Activated CD4-positive, alpha-beta T cell treated with anti-CD3 and anti-CD28 coated beads, Interleukin-2, amount 50 U/mL, for 16 hours (primary cell): ENCODE measurements around the gene ETV1.
"Not testable (repeated sequence)": the region's sequence is repeated elsewhere in the genome, so short reads cannot be mapped to it uniquely, and the experiment has no call there.

Experiments
- DNase-seq: peaks from one replicate; pipeline ENCODE4 v3.0.0-alpha.2; 2020

Gene ETV1

DNA sequence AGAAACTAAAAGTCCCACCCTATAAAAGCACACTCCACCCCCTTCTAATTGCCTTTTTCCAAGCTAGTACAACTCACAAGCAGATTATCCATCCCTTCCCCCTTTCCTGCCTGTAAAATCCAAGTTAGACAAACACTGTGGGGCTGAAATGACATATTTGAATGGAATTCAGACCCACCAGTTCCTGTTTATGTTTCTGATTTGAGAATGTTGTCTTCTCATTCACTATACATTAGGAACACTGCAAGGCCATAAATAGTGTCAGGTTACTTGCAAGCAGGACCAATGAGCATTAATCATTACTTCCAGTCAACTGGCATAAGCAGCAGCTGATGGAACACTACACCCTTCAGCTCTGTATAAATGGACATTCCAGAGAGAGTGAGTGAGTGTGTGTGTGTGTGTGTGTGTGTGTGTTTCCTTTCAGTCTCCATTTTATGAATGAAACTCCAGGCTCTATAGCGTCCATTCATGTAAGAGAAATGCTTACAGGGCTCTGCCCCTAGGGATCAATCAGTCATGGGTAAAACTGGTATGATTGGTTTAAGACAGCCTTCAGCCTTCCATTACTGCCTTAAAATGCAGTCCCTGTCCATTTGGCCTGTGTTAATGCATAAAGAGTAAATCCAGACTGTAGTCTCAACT, 69.3 kb downstream of the ETV1 start:
- DNase-seq = no peak

DNA sequence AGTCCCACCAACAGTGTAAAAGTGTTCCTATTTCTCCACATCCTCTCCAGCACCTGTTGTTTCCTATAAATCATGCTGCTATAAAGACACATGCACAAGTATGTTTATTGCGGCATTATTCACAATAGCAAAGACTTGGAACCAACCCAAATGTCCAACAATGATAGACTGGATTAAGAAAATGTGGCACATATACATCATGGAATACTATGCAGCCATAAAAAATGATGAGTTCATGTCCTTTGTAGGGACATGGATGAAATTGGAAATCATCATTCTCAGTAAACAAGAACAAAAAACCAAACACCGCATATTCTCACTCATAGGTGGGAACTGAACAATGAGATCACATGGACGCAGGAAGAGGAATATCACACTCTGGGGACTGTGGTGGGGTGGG, 71.1 kb downstream of the ETV1 start:
- DNase-seq = not testable (repeated sequence)

DNA sequence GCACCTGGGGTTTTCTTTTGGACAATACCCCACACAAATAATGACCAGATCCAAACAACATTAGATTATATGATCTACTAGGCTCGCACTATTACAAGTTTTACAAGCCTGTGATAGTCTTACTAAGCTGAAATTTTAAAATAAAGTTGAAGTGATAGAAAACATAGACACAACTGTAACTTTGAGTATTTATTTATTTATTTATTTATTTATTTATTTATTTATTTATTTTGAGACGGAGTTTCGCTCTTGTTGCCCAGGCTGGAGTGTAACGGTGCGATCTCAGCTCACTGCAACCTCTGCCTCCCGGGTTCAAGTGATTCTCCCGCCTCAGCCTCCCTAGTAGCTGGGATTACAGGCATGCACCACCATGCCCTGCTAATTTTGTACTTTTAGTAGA, 72.4 kb downstream of the ETV1 start:
- not testable (repeated sequence) for DNase-seq

DNA sequence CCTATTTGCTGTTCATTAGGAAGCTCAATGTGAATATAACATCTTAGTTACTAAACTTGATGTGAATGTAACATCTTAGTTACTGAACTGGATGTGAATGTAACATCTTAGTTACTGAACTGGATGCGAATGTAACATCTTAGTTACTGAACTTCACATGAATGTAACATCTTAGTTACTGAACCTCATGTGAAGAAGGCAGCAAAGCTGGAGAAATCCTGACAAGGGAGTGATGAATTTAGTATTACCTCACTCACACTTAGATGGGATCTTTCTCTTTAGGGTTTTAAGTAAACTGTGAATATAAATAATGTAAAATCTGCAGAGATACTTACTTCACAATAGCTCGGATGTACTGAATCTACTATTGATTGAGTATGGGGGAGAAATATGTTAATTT, 73.6 kb downstream of the ETV1 start:
- DNase-seq = no peak

DNA sequence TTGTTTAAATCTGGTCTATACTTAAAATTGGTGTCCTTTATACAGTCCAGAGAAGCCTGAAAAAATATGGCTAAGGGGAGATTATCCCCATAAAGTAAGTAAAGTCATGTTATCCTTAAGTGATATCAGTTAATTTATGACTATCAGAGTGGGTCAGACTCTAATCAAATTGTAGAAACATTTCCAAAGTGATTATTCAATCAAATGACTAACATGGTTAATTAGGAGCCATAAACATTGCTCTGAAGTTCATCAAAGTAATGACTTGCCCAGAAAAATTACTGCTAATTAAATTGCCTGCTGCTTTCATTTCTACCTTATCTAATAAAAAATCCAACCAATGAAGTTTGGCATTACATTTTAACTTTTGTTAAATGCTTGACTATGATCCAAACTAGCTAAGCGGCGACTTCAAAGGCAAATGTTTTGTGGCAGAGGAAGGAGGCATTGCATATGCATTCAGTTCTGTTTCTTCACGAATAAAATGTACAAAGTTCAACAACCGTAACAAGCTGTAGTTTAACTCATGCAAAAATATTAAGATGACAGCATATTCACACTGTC, 76.7 kb downstream of the ETV1 start:
- no peak for DNase-seq

DNA sequence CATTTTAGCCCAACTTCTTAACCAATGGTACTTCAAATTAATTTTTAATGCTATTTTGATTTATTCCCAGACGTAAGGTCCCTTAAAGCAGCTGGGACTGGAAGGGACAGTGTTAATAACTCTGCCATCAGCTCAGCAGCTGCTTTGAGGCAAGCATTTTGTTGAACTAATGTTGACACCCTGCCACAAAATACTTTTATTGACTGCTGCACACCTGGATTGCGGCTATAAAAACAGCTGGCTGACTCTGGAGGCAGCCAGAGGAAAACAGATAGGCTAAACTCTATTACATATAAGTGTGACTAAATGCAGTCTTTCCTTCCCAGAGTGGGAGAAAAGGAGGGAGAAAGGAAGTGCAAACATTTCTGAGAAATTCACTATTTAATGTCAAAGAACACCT, 77.6 kb downstream of the ETV1 start:
- DNase-seq = no peak

DNA sequence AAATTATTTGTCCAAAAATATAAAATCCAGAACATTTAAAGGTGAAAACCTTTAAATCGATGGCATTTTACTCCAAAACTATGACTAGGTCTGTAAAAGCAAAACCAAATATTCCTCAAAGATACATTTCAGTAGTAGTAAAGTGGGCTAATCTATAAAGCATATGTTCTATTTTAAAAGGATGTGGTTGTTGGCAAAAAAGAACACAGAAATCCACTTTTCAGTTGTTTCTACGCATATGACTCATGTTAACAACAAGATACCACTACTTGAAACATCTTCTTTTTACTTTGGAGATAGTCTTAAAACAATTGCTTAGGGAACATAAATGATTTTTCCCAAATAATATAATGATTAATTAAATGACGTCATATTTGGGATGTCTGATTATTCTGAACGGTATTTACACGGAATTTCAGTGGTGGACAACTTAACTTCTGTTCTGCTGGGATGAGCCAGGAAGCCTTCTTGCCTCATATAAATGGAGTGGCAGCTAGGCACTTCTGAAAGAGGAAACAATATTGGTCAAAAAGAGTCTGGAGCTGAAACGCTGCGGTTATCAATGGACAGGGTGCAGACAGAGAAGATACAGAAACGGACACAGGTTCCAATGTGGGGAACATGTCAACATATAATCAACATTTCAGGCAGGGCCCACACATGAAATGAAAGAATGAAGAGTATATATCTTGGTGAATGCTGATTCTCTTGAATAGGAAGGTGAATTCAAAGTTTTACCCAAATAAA, 78.5 kb downstream of the ETV1 start:
- peak; percentile 60 for DNase-seq

DNA sequence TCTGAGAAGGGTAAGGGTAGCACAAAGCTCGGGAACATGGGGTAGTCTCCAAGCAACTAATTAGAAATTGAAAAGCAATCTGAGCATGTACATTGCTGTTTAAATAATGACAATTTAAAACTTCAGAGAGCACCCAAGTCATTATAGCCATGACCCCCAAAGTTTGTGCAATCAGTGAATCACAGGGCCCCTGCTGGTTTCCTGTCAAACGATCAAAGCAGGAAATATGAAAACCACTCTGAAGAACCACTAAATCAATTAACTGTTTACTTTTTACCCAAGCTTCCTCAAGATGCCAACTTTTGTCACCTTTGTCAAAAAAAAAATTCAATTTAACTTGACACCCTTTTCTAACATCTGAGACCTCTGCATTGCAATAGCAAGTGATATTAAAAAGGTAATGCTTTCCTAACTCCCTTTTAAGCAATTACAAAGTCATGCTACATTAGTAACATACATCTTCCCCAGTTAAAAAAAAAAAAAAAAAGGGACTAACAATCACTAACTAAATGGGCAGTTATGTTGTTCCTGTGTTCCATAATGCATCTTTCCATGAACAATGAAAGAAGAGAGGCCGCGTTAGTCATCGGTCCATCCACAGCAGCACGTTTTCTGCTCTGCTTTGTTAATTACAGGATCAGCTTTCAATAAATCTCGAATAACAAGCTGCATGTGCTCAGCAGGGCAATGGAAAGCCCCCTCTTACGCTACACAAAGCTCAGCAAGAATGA, 80.6 kb downstream of the ETV1 start:
- DNase-seq = peak; percentile 65

DNA sequence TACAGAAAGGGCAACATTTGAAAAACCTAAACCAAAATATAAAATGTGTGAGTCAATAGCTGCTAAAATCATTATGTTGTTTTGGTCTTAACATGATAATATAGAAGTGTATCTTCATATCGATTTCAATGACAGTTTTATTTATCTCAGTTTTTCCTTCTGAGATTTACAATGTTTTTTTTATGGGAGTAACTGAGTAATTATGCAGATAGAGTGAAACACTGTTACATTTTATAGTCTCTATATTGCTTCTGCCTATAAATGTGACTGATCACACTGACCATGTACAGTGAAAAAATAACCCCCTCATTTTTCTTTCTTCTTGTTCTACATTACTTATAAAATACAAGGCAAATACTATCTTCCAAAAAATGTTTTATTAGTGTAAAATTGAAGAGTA, 81.6 kb downstream of the ETV1 start:
- DNase-seq = no peak

DNA sequence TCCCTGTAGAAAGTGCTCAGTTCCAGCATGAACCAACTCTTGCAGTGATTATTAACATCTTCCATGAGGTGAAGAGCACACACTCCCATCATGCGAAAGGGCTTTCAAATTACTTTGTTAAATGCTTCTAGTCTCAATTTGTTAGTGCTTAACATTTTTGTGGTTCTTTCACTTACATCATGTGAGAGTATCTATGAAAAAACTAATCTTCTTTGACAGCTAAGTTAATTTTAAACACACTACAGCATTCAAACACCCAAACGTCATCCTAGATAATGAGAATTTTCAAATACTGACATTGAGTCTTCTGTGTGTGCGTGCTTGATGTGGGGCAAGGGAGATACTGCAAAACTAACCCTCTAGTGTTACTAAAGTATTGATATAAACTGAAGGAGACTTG, 84.8 kb downstream of the ETV1 start:
- DNase-seq = no peak

DNA sequence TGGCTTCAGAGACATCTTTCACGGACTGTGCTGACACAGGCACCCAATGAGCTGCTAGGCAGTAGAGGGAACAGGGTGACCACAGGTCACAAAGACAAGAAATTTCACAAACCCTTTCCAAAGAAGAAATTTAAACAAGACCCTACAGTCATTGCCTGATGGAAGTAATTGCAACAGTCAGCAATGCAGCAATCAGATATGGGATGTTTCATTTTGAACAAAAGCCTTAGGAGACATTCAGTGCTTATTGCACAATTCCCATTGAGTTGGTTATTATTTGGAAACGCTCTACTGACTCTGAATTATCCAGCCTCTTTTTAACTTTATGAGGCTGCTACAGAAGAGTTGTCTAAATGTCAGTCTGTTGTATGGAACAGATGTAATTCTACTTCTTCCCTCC, 85.5 kb downstream of the ETV1 start:
- no peak for DNase-seq

DNA sequence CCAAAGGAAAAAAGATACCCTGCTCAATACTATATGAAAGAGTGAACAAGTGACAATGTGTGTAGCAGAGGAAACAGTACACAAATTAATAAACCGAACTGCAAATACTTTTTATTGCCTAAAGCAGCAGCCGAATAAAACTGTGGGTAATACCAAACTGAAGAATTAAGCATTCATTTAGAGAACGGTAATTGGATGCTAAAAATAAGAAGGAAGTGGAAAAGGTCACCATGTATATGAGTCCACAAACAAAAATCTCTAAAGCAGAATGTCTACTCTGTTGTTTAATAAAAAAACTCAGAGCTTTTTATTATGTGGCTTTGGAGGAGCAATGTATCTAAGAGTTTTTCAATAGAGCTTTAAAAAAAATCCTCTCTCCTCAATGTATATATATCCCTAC, 87.9 kb downstream of the ETV1 start:
- DNase-seq = no peak

DNA sequence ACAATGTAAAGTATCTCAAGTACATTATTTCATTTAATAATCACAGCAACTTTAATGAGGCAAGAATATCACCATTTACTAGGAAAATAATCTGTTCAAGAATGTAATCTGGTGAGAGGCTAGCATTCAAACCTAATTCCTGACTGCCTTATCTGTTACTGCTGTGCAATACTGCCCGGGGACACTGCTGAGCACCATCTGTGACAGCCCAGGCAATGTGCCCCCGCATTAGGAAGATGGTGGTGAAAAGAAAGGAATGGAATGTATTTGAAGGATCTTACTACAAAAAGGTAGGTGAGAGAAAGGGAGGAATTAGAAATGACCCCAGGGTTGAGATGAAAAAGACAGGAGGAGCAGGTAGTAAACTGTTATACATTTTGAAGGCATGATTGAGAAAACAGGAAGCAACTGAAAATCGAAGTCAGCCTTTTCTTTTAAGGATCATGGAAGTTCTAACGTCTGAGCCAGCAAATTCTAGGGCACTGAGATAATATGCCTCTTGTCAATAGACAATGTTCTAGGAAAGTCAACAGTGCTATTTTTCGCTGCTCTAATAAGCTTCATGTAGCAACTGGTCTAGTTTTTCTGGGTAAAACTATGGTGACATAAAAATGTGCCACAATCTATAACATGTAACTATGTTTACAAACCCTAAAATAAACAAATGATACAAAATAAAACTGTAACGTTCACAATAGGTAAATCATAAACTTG, 90.4 kb downstream of the ETV1 start:
- DNase-seq = no peak

DNA sequence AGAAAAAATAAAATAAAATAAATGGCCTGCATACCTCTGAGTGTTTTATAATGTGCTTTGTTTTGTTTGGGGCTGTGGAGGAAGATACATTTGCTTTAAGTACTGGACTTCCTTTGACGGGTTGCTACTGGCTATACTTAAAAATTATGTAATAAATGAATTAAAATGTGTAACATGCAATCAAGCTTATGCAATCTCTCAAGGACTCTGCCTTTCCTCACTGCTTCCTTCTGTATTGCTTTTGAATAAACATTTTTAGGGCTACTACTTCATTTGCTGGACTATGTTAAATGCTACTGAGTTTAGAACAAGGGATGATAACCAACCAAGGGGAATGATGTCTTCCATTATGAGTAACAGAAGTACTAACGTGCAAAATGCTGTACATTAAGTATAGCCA, 91.6 kb downstream of the ETV1 start:
- no peak for DNase-seq

DNA sequence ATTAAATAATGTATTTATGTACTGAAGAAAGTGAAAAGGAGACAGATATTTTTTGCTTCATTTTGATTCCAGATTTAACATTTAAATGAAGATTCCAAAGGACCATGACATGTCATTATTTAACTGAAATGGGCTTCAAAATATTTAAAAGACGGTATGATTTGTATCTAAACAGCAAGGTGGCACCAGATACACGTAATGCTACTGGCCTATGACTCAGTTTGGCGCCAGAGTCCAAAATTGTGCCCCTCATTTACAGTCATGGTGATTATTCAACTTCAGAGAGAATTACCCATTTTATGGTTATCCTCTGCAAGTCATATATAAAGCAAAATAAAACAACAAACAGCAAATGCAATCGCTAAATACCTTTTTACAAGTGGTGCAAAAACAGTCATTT, 94.5 kb downstream of the ETV1 start:
- no peak for DNase-seq

DNA sequence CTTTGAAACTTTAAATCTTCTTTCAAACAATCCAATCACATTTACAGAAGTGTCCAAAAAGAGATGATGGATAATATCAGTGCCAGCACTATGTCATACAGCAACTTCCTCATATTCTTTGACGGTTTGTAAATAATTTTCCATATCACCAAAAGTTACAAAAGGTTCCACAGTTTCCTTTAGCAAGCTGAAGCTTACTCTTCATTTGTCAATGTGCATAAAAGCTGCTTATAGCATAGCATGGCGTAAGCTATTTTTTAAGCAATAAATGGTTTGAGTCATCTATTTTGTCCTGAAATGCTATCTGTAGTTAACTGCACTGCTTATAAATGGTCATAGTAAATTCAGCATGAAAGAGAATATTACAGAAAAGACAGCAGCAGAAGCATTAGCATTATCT, 95.1 kb downstream of the ETV1 start:
- DNase-seq = no peak

DNA sequence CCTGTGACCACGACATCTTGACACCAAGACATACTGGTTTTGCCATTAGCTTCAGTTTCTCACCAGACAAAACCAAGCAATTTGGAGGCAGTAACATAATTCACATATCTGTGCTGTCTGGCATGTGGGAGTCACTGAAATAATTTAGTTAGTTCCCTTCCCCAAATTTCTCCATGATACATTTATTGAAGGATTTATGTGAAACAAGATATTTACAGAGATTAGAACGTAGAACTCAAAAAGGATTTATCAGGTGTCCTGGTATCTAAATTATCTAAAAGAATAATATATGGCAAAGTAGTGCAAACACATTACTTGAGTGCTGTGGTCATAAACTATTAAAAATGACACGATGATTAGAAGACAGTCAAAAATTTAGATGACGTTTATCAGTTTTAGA, 98.7 kb downstream of the ETV1 start:
- no peak for DNase-seq

DNA sequence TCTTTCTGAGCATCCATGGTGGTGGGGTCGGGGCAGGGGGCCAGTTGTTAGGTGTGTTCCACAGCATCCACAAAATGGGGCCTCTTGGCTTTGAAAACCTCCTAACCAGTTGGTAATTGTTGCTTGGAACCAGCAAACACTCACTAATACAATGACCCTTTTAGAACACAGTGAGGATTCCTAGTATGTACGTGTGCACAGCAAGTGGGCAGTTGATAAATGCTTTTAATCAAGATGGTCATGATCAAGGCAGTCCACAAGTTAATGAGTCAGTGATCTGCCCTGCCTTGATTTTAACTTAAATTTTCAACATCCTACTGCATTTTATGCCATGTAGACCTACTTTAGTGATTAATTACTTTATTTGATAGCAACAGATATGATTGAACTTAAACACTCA, 103.1 kb downstream of the ETV1 start:
- no peak for DNase-seq

DNA sequence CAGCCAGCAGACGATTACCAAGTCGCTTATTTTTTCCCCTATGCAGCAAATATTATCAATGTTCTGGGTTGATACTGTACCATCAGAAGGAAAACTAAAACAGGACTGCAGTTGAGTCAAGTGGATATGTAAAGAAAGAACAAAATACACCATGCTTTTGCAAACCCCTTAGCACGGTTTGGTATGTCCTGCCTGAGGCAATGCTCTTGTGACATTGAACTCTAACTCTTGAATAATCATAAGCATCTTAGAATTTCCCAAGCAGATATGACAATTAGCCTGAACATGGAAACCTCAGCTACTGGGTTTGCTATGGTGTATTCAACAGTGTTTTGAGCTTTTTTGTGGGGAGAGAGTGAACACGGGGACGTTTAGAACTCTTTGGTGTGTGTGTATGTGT, 107.4 kb downstream of the ETV1 start:
- no peak for DNase-seq

DNA sequence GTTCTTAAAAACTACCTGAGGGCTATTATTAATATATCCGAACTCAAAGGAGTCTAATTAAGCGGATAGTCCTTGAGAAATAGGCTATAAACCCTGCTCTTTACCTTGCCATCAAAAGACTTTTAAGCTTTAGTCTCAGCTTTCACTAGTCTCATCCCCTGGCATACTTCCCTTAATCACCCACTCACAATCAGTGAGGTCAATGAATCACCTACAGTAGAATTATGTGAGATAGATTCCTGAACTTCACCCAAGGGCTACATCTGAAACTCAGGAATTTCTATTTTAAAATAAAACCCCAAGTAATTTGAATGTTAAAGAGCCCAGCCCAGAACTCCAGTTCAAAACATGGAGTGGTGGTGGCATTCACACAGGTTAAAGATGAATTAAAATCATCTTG, 108.7 kb downstream of the ETV1 start:
- DNase-seq = no peak

DNA sequence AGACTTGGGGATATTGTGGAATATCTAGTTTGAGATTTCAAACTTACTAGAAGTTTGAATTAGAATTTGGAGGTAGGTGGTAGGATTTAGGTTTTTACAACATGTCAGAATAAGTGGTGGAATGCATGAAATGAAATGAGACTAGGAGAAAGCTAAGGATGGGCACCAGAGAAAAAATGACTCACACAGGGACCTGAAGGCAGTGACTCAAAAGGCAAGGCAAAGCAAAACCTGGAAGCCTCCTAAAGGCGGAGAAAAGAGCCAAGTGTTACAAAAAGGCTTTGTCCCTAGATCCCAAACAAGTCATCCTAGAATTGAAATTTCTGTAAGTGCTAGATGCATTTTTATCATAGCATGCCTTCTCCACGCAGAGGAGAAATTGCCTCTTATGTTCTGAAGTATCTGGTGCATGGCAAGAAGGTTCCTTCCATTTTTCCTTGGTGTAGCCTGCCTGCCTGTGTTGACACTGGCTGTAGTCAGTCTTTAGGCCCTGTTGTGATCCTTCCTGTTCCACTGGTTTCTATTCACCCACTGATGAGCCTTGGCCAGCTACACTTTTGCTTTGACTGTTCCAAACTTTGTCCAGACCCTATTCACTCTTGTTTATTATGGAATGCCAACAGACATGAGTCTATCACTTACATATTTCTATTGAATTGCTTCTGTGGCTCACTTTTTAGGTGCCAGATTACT, 109.3 kb downstream of the ETV1 start:
- DNase-seq = no peak

DNA sequence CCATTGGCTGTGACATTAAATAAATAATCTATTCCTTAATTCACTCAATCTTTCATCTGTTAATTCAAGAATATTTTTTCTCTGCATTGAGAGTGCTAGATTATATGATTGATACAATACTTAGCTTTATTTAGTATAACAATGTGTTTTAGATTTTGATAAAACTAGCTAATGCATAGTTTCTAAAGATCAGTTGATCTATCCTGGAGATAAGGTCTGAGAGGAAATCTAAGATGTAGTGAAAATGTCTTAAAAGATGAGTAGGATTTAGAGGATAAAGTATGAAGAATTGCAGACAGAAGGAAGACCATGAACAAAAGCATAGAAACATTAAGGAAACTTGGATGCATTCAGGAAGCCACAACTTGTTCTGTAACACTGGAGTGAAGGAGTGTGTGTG, 110.3 kb downstream of the ETV1 start:
- DNase-seq = no peak

DNA sequence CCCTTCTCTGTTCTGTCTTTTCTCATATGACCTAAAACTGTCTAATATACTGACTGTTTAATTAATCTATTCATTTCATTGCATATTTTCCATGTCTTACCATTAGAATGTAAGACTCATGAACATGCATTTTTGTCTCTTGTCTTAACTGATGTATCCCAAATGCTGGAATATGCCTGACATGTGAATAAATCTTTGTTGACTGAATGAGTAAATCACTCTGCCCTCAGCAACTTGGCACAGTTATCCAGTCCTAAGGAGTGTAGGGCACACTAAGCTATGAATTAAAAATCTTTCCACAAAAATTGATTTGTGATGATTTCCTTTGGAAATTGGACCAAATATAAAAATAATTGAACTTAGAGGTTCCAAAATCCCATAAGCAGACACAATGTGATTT, 111.3 kb downstream of the ETV1 start:
- no peak for DNase-seq
